Prostate gland (tissue), 2 donors: ENCODE measurements around the gene GPS2.

Experiments used
- CTCF ChIP-seq, 4 experiments: fragments of 200-600 bp in 2 of 4; fragments of 450-650 bp in 2 of 4; sonication (generic) in 2 of 4; IDR thresholded peaks; 1 replicate in 3 of 4; 2 replicates in 1 of 4; pipeline ENCODE4 v1.5.1; 2016 to 2019; ENCODE audit warnings: antibody characterized with exemption in 4 of 4, mild to moderate bottlenecking in 2 of 4, moderate library complexity in 2 of 4
- POLR2A ChIP-seq: fragments of 450-650 bp; IDR thresholded peaks from one replicate; pipeline ENCODE4 v1.6.1; 2016; ENCODE audit warnings: antibody characterized with exemption, mild to moderate bottlenecking

- TF ChIP-seq POLR2A (no peak), CTCF (IDR thresholded peaks at IDR 0.05) (no peak)
These were observed 25.0 kb upstream of the GPS2 start for GRCh38 chr17:7340179-7340578.
